Small intestine (tissue), 7 donors: ENCODE results near the gene LIX1. TPM values are rescaled to one million over a fixed set of nuclear protein-coding genes. Genes with fewer than 3 reads are reported as not detected.
"Not testable (repeated sequence)": the region's sequence is repeated elsewhere in the genome, so short reads cannot be mapped to it uniquely, and the experiment has no call there.

Experiments
- DNase-seq, 2 donors: peaks; one replicate each; pipeline versions ENCODE4 v3.0.0 to v3.0.0-alpha.2; 2013
- FAIRE-seq: peaks from 2 replicates; lab custom pipeline; 2012; peaks lifted over from hg19 to GRCh38; lab: Jason Lieb, UNC
- H3K27ac ChIP-seq, 3 donors: one replicate each; pipeline ENCODE4 v1.5.1; 2013; ENCODE audit warnings: low read length in 2 of 3, mild to moderate bottlenecking in 2 of 3, control low read depth in 1 of 3, inconsistent platforms in 1 of 3, low read depth in 1 of 3, moderate library complexity in 1 of 3
- H3K27me3 ChIP-seq, 3 donors: one replicate each; pipeline ENCODE4 v1.6.1; 2013; ENCODE audit warnings: low read length in 3 of 3, inconsistent platforms in 1 of 3; ENCODE audit not compliant: control insufficient read depth in 3 of 3, insufficient read depth in 3 of 3
- H3K36me3 ChIP-seq, 3 donors: one replicate each; pipeline ENCODE4 v1.6.1; 2013; ENCODE audit warnings: low read length in 3 of 3, inconsistent platforms in 1 of 3, low read depth in 1 of 3, mild to moderate bottlenecking in 1 of 3, moderate library complexity in 1 of 3; ENCODE audit not compliant: control insufficient read depth in 3 of 3, insufficient read depth in 2 of 3
- H3K4me1 ChIP-seq, 3 donors: one replicate each; pipeline ENCODE4 v1.6.1; 2013; ENCODE audit warnings: low read length in 2 of 3, inconsistent platforms in 1 of 3, low read depth in 1 of 3, mild to moderate bottlenecking in 1 of 3, moderate library complexity in 1 of 3; ENCODE audit not compliant: control insufficient read depth in 3 of 3, insufficient read depth in 2 of 3
- H3K4me3 ChIP-seq, 3 donors: one replicate each; pipeline ENCODE4 v1.5.1; 2013; ENCODE audit warnings: low read length in 3 of 3, control low read depth in 1 of 3, inconsistent platforms in 1 of 3, low read depth in 1 of 3, mild to moderate bottlenecking in 1 of 3, moderate library complexity in 1 of 3
- H3K9me3 ChIP-seq, 2 donors: one replicate each; pipeline ENCODE4 v1.6.1; 2013; ENCODE audit warnings: low read depth in 1 of 2, low read length in 1 of 2; ENCODE audit not compliant: control insufficient read depth in 2 of 2, insufficient read depth in 1 of 2
- WGBS, 3 donors: extraction: QIAGEN DNeasy Blood & Tissue Kit; methylation state at CpG; one replicate each; pipeline ENCODE4 v1.1.7; 2013; 5-methylcytosine and 5-hydroxymethylcytosine counted together
- polyA plus RNA-seq, 4 donors: library from polyadenylated mRNA; stranded (reverse) in 3 of 4; unstranded in 1 of 4; fragments of 200-250 nt in 3 of 4; fragments of 120-200 nt in 1 of 4; gene quantifications; one replicate each; pipeline versions ENCODE4 v1.2.1 to v1.2.3, GENCODE V29; 2013
- donor health status: healthy with polysubstance abuse.
- donor health status: control.
- donor health status: control.
- donor health status: Bipolar disorder and iron deficiency.
- donor health status: healthy.

Gene LIX1
- polyA plus RNA-seq, 4 donors = 0.85 to 3.0 TPM; not detected in 2

- H3K27ac ChIP-seq, H3K4me1 ChIP-seq, FAIRE-seq, H3K27me3 ChIP-seq, H3K9me3 ChIP-seq, H3K4me3 ChIP-seq, DNase-seq: not testable (repeated sequence)
- WGBS, 3 donors = 74 to 97% (median 76%) methylated on average over 3 of the region's 3 CpGs
- H3K36me3 ChIP-seq = peaks cover 6 to 13% (median 8%) of the 10 kb centered on the region in 3 donors
Observed at GRCh38 chr5:97179457-97179856, 37.0 kb upstream of the LIX1 start.

GRCh38 chr5:97172227-97172626 lies 29.8 kb upstream of the LIX1 start:
- Histone ChIP-seq H3K27ac (no peak overlapping the region), H3K27me3 (no peaks in the 10 kb centered on the region), H3K4me3 (no peak overlapping the region), H3K4me1 (peaks cover 0 to 2% (median 0%) of the 10 kb centered on the region in 3 donors), H3K9me3 (no peaks in the 10 kb centered on the region), H3K36me3 (peaks cover 9 to 18% (median 16%) of the 10 kb centered on the region in 3 donors)
- FAIRE-seq (no peak), DNase-seq (no peak)

- Histone ChIP-seq H3K27me3 (no peaks in the 10 kb centered on the region), H3K36me3 (peaks cover 9 to 23% (median 16%) of the 10 kb centered on the region in 3 donors), H3K9me3 (no peaks in the 10 kb centered on the region), H3K4me1 (peaks cover 0 to 2% (median 0%) of the 10 kb centered on the region in 3 donors), H3K27ac (no peak overlapping the region), H3K4me3 (no peak overlapping the region)
- WGBS, 3 donors = 52 to 72% (median 71%) methylated on average over 3 of the region's 3 CpGs
- FAIRE-seq = no peak
- peak in 1 of 2 donors; percentile 57 for DNase-seq
Observed at GRCh38 chr5:97171703-97172102, 29.3 kb upstream of the LIX1 start.

DNA sequence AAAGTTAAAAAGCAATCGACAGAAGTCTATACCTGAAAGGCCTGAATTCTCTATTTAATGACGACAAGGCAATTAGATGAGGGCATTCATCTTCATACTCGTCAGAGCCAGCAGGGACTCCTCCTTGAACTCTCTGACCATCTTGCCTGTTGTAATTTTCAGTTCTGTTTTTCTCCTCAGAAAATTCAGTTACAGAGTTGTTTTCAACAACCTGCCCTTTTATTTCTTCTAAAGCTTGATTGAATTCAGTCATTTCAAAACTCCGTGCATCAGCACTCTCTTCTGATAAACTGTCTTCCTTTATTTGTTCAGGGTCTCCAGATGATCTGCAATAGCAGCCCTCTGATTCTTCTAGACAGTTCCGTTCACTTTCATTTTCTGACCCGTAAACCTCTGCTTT lies 25.0 kb upstream of the LIX1 start:
- 53 to 73% (median 72%) methylated on average over 6 of the region's 6 CpGs for WGBS, 3 donors
- Histone ChIP-seq H3K4me3 (no peak overlapping the region), H3K36me3 (peaks cover 6 to 18% (median 14%) of the 10 kb centered on the region in 3 donors), H3K27me3 (no peaks in the 10 kb centered on the region), H3K4me1 (peaks cover 0 to 12% (median 5%) of the 10 kb centered on the region in 3 donors), H3K9me3 (no peaks in the 10 kb centered on the region), H3K27ac (no peak overlapping the region)
- no peak for FAIRE-seq
- DNase-seq = no peak

- Histone ChIP-seq H3K9me3 (no peaks in the 10 kb centered on the region), H3K27ac (peak overlapping the region in 2 of 3 donors; percentile 67 to 68), H3K36me3 (peaks cover 3 to 12% (median 12%) of the 10 kb centered on the region in 3 donors), H3K4me1 (peaks cover 0 to 12% (median 3%) of the 10 kb centered on the region in 3 donors), H3K4me3 (no peak overlapping the region), H3K27me3 (no peaks in the 10 kb centered on the region)
- FAIRE-seq (peak; percentile 30), DNase-seq (peak; percentile 87 to 90)
- WGBS, 3 donors = 7 to 37% (median 10%) methylated on average over 1 of the region's 1 CpG
Observed at GRCh38 chr5:97165726-97166125, 23.3 kb upstream of the LIX1 start.

- no peak overlapping the region for H3K4me3 ChIP-seq
- no peak overlapping the region for H3K27ac ChIP-seq
- no peaks in the 10 kb centered on the region for H3K27me3 ChIP-seq
- no peak for FAIRE-seq
- no peaks in the 10 kb centered on the region for H3K9me3 ChIP-seq
- peaks cover 5 to 13% (median 13%) of the 10 kb centered on the region in 3 donors for H3K36me3 ChIP-seq
- DNase-seq = peak in 1 of 2 donors; percentile 44
- H3K4me1 ChIP-seq = peaks cover 0 to 12% (median 3%) of the 10 kb centered on the region in 3 donors
Observed at GRCh38 chr5:97164846-97165245, 22.4 kb upstream of the LIX1 start.

GRCh38 chr5:97163790-97164285 lies 21.4 kb upstream of the LIX1 start:
- Histone ChIP-seq H3K9me3 (peaks cover 0 to 7% of the 10 kb centered on the region in 2 donors), H3K27ac (peak overlapping the region in 1 of 3 donors; percentile 20), H3K4me1 (peaks cover 0 to 12% (median 3%) of the 10 kb centered on the region in 3 donors), H3K27me3 (no peaks in the 10 kb centered on the region), H3K4me3 (no peak overlapping the region), H3K36me3 (peaks cover 6 to 23% (median 13%) of the 10 kb centered on the region in 3 donors)
- 96 to 98% (median 97%) methylated on average over 5 of the region's 5 CpGs for WGBS, 3 donors
- FAIRE-seq = no peak
- DNase-seq = no peak

GRCh38 chr5:97163360-97163764 lies 21.0 kb upstream of the LIX1 start:
- no peak overlapping the region for H3K4me3 ChIP-seq
- peaks cover 0 to 12% (median 3%) of the 10 kb centered on the region in 3 donors for H3K4me1 ChIP-seq
- FAIRE-seq = peak; percentile 47
- H3K27me3 ChIP-seq = no peaks in the 10 kb centered on the region
- H3K27ac ChIP-seq = no peak overlapping the region
- peaks cover 0 to 12% of the 10 kb centered on the region in 2 donors for H3K9me3 ChIP-seq
- DNase-seq = peak in 1 of 2 donors; percentile 26
- peaks cover 6 to 27% (median 13%) of the 10 kb centered on the region in 3 donors for H3K36me3 ChIP-seq

DNA sequence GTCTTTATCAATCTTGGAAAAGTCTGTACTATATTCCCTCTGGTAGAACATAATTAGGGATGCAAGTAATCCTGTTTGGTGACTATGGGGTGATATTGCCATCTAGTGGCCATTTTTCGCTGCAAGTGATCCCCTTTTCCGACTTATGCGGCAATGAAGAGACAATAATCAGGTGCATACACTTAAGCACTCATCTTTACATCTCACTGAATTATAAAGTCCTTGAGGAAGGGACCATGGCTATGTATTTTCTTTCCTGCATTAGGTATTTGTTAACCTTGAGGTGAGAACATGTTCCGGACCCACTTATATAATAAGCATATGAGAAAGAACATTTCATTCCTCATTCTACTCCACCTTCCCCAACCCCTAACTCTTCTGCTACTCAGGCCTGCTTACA lies 19.6 kb upstream of the LIX1 start:
- peak; percentile 82 to 89 for DNase-seq
- WGBS, 3 donors = 20 to 30% (median 21%) methylated on average over 4 of the region's 4 CpGs
- Histone ChIP-seq H3K4me3 (no peak overlapping the region), H3K36me3 (peaks cover 6 to 27% (median 8%) of the 10 kb centered on the region in 3 donors), H3K4me1 (peaks cover 0 to 12% (median 3%) of the 10 kb centered on the region in 3 donors), H3K9me3 (peaks cover 0 to 20% of the 10 kb centered on the region in 2 donors), H3K27me3 (no peaks in the 10 kb centered on the region), H3K27ac (no peak overlapping the region)
- FAIRE-seq = no peak
